CD4-positive, alpha-beta T cell (primary cell): Measurements from ENCODE around the gene MAGOHB. TPM values are rescaled to one million over a fixed set of nuclear protein-coding genes. Genes with fewer than 3 reads are reported as not detected.
A peak's percentile ranks its signal among the peaks of the same experiment; 100 is the strongest.
"Not testable (repeated sequence)": the region's sequence is repeated elsewhere in the genome, so short reads cannot be mapped to it uniquely, and the experiment has no call there.

Source experiments
- ATAC-seq: fragments of 200-7000 bp; cut with Tn5 transposase; one replicate; pipeline ENCODE4 v1.10.0; 2022; ENCODE audit warnings: mild to moderate bottlenecking; ENCODE audit not compliant: poor library complexity
- CTCF ChIA-PET: fragments of 350-600 bp; sonication (Branson Sonifier 250); formaldehyde crosslinking; loops from one replicate; lab custom pipeline; 2021; ENCODE audit warnings: antibody characterized with exemption, inconsistent platforms; lab: Charles Lee
- POLR2A ChIA-PET: fragments of 350-600 bp; sonication (Branson Sonifier 250); formaldehyde crosslinking; loops from one replicate; lab custom pipeline; 2021; ENCODE audit warnings: antibody characterized with exemption, inconsistent platforms; lab: Charles Lee
- DNase-seq, 14 experiments: peaks; one replicate each; pipeline ENCODE4 v3.0.0-alpha.2; 2013 to 2020; ENCODE audit warnings: mixed read lengths in 2 of 14
- H3K27ac ChIP-seq, 2 donors: one replicate each; pipeline versions ENCODE4 v1.5.1 to v1.7.0; 2013; ENCODE audit warnings: low read length in 2 of 2, low read depth in 1 of 2, mild to moderate bottlenecking in 1 of 2
- H3K27me3 ChIP-seq, 2 experiments: 1 replicate in 1 of 2; 2 replicates in 1 of 2; pipeline versions ENCODE4 v1.6.1 to v1.7.0; 2013; ENCODE audit warnings: low read length in 2 of 2, control low read depth in 1 of 2, mild to moderate bottlenecking in 1 of 2, moderate library complexity in 1 of 2; ENCODE audit not compliant: insufficient read depth in 2 of 2, control insufficient read depth in 1 of 2
- H3K36me3 ChIP-seq: one replicate; pipeline ENCODE4 v1.6.1; 2013; ENCODE audit warnings: low read length, control low read depth; ENCODE audit not compliant: insufficient read depth
- H3K4me1 ChIP-seq: one replicate; pipeline ENCODE4 v1.6.1; 2013; ENCODE audit warnings: low read length, control low read depth; ENCODE audit not compliant: insufficient read depth
- H3K4me3 ChIP-seq: one replicate; pipeline ENCODE4 v1.5.1; 2013; ENCODE audit warnings: mild to moderate bottlenecking, low read length, moderate library complexity
- H3K9me3 ChIP-seq, 2 experiments: 1 replicate in 1 of 2; 2 replicates in 1 of 2; pipeline versions ENCODE4 v1.6.1 to v1.7.0; 2013; ENCODE audit warnings: low read length in 2 of 2, mild to moderate bottlenecking in 2 of 2, control low read depth in 1 of 2, moderate library complexity in 1 of 2; ENCODE audit not compliant: control insufficient read depth in 1 of 2, insufficient read depth in 1 of 2
- H3K27ac Mint-ChIP-seq: one replicate; pipeline ENCODE4 v1.8.0; 2020; ENCODE audit warnings: mixed read lengths
- H3K27me3 Mint-ChIP-seq: one replicate; pipeline ENCODE4 v1.8.0; 2021; ENCODE audit warnings: mixed read lengths
- H3K36me3 Mint-ChIP-seq: one replicate; pipeline ENCODE4 v1.8.0; 2021; ENCODE audit warnings: low read depth, mixed read lengths
- H3K4me1 Mint-ChIP-seq: one replicate; pipeline ENCODE4 v1.8.0; 2021; ENCODE audit warnings: low read depth, mixed read lengths
- H3K4me3 Mint-ChIP-seq: one replicate; pipeline ENCODE4 v1.8.0; 2020; ENCODE audit warnings: mild to moderate bottlenecking, mixed read lengths
- H3K9me3 Mint-ChIP-seq: one replicate; pipeline ENCODE4 v1.8.0; 2020; ENCODE audit warnings: mixed read lengths
- intact Hi-C, 2 experiments: fragments of 100-400 bp; cut with DNase I in 1 of 2; cut with micrococcal nuclease in 1 of 2; formaldehyde crosslinking; loops; one replicate each; pipeline versions ENCODE4 v1.15.1 to v1.9.0; 2023 to 2025; cut with DNase I, micrococcal nuclease
- total RNA-seq, 174 experiments: library from RNA in 2 of 174; stranded (reverse) in 2 of 174; gene quantifications; one replicate each; pipeline ENCODE4 v1.2.3 and lab custom pipeline; 2021 to 2026
- TF ChIP-seq, protein P1 (sequence below): fragments of 200-600 bp; IDR thresholded peaks from one replicate; pipeline ENCODE4 v1.8.0; 2022; ENCODE audit warnings: antibody characterized with exemption, mild to moderate bottlenecking

The MAGOHB gene
- total RNA-seq, 2 experiments from 2014 or later = 7.5 to 7.7 TPM

DNA sequence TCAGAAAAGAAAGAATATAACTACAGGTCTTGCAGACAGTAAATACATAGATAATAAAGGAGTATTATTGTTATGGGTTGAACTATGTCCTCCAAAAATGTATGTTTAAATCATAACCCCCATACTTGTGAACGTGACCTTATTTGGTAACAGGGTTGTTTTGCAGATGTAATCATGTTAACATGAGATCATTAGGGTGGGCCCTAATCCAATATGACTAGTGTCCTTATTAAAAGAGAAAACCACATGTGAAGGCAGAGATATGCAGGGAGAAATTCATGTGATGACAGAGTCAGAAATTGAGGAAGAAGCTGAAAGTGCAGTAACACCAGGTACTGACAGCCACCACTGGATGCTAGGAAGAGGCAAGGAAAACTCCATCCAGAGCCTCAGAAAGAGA is 29.0 kb downstream of the MAGOHB start:
- no peaks in the 10 kb centered on the region for H3K9me3 ChIP-seq
- no peaks in the 10 kb centered on the region for H3K4me1 Mint-ChIP-seq
- H3K9me3 Mint-ChIP-seq = peaks cover 3% of the 10 kb centered on the region
- CTCF ChIA-PET = interaction anchor here (0.6 kb wide), 1 partner anchor 18 kb away, joined by 3 read pairs; no protein-coding TSS in a partner anchor
- no peaks in the 10 kb centered on the region for H3K27me3 Mint-ChIP-seq
- intact Hi-C loops = no loop called here
- no peak overlapping the region for H3K4me3 Mint-ChIP-seq
- peaks cover 44% of the 10 kb centered on the region for H3K36me3 Mint-ChIP-seq
- no peak overlapping the region for H3K27ac Mint-ChIP-seq
- H3K27ac ChIP-seq = no peak overlapping the region
- no peaks in the 10 kb centered on the region for H3K4me1 ChIP-seq
- TF ChIP-seq, protein P1, sequence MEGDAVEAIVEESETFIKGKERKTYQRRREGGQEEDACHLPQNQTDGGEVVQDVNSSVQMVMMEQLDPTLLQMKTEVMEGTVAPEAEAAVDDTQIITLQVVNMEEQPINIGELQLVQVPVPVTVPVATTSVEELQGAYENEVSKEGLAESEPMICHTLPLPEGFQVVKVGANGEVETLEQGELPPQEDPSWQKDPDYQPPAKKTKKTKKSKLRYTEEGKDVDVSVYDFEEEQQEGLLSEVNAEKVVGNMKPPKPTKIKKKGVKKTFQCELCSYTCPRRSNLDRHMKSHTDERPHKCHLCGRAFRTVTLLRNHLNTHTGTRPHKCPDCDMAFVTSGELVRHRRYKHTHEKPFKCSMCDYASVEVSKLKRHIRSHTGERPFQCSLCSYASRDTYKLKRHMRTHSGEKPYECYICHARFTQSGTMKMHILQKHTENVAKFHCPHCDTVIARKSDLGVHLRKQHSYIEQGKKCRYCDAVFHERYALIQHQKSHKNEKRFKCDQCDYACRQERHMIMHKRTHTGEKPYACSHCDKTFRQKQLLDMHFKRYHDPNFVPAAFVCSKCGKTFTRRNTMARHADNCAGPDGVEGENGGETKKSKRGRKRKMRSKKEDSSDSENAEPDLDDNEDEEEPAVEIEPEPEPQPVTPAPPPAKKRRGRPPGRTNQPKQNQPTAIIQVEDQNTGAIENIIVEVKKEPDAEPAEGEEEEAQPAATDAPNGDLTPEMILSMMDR = no peak
- no peaks in the 10 kb centered on the region for H3K36me3 ChIP-seq
- POLR2A ChIA-PET = interaction anchor here (0.7 kb wide), 1 partner anchor 8 kb away, joined by 4 read pairs; no protein-coding TSS in a partner anchor
- DNase-seq = no peak
- no peaks in the 10 kb centered on the region for H3K27me3 ChIP-seq
- H3K4me3 ChIP-seq = no peak overlapping the region
- ATAC-seq = no peak

DNA sequence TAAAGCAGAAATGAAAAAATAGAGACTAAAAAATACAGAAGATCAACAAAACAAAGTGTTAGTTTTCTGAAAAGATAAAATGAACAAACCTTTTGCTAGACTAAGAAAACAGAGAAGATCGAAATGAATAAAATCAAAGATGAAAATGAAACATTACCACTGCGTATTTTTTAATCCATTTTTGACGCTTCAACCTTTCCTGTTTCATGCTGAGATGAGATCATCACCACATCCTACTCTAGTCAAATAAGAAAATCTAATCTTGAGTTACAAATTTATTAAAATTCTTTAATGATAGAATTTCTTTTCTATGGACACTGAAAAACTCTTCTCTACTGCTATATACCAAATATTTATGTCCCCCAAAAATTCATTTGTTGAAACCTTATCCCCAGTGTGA is 30.7 kb downstream of the MAGOHB start:
- no peak overlapping the region for H3K4me3 Mint-ChIP-seq
- intact Hi-C loops = no loop called here
- ChIA-PET CTCF (no interaction called here), POLR2A (no interaction called here)
- Histone ChIP-seq H3K4me1 (no peaks in the 10 kb centered on the region), H3K4me3 (no peak overlapping the region), H3K27me3 (no peaks in the 10 kb centered on the region), H3K9me3 (no peaks in the 10 kb centered on the region), H3K27ac (no peak overlapping the region), H3K36me3 (no peaks in the 10 kb centered on the region)
- TF ChIP-seq, protein P1 = no peak
- H3K36me3 Mint-ChIP-seq = peaks cover 30% of the 10 kb centered on the region
- H3K4me1 Mint-ChIP-seq = no peaks in the 10 kb centered on the region
- no peaks in the 10 kb centered on the region for H3K27me3 Mint-ChIP-seq
- H3K27ac Mint-ChIP-seq = no peak overlapping the region
- ATAC-seq = no peak
- H3K9me3 Mint-ChIP-seq = peaks cover 3% of the 10 kb centered on the region
- DNase-seq = peak in 1 of 14 experiments; percentile 28

DNA sequence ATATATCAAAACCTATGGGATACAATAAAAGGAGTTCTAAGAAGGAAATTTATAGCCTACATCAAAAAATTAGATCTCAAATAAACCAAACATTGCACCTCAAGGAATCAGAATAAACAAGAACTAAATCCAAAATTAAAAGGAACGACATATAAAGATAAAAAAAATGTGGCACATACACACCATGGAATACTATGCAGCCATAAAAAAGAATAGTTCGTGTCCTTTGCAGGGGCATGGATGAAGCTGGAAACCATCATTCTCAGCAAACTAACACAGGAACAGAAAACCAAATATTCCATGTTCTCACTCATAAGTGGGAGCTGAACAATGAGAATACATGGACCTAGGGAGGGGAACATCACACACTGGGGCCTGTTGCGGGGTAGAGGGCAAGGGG is 31.3 kb downstream of the MAGOHB start:
- CTCF ChIA-PET, H3K36me3 ChIP-seq, H3K4me1 ChIP-seq, POLR2A ChIA-PET, H3K9me3 ChIP-seq, intact Hi-C loops, DNase-seq, H3K4me3 ChIP-seq, H3K9me3 Mint-ChIP-seq, H3K27ac Mint-ChIP-seq, ATAC-seq, H3K27me3 Mint-ChIP-seq, H3K27ac ChIP-seq, H3K4me1 Mint-ChIP-seq, H3K4me3 Mint-ChIP-seq, H3K27me3 ChIP-seq: not testable (repeated sequence)
- peaks cover 27% of the 10 kb centered on the region for H3K36me3 Mint-ChIP-seq

DNA sequence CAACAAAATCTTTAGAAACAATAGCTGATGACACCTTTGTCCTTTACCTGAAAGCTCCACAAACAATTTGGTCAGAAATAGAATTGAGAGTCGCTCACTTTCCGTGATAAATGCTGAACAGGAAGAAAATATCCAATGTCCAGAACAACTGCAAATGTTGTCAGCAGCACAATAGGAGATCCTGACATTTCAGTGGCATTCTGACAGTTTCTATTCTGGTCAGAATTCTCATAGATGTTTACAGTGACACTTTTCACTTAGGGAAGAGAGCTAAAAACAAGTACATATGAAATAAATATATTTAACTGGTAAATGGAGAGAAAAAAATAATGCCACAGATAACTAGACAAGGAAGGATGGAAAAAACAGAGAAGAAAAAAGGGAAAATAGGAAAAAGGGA is 39.1 kb downstream of the MAGOHB start:
- Histone ChIP-seq H3K27me3 (no peaks in the 10 kb centered on the region), H3K27ac (no peak overlapping the region), H3K36me3 (no peaks in the 10 kb centered on the region), H3K9me3 (no peaks in the 10 kb centered on the region), H3K4me3 (no peak overlapping the region), H3K4me1 (no peaks in the 10 kb centered on the region)
- intact Hi-C loops = no loop called here
- H3K4me3 Mint-ChIP-seq = no peak overlapping the region
- no peaks in the 10 kb centered on the region for H3K27me3 Mint-ChIP-seq
- TF ChIP-seq, protein P1 = no peak
- POLR2A ChIA-PET = no interaction called here
- H3K9me3 Mint-ChIP-seq = no peaks in the 10 kb centered on the region
- H3K27ac Mint-ChIP-seq = no peak overlapping the region
- no peaks in the 10 kb centered on the region for H3K4me1 Mint-ChIP-seq
- CTCF ChIA-PET = no interaction called here
- ATAC-seq = no peak
- no peaks in the 10 kb centered on the region for H3K36me3 Mint-ChIP-seq
- no peak for DNase-seq

DNA sequence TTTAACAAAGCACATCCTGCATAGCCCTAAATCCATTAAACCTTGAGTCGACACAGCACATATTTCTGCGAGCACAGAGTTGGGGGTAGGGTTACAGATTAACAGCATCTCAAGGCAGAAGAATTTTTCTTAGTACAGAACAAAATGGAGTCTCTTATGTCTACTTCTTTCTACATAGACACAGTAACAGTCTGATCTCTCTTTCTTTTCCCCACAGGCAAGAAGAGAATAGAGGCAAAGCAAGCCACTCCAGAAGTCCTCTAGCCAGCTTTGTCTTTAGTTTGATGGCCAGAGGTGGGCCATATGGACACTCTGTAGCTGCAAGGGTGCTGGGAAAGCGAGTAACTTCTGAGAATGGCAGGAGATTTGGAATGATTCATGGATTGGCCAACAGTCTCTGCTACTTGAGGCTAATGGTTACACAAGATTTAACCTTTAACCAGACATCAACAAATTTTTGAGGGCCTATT is 41.4 kb downstream of the MAGOHB start:
- DNase-seq, H3K4me1 Mint-ChIP-seq, intact Hi-C loops, H3K27me3 Mint-ChIP-seq, H3K27ac Mint-ChIP-seq, H3K9me3 ChIP-seq, H3K27me3 ChIP-seq, H3K4me3 ChIP-seq, H3K36me3 Mint-ChIP-seq, H3K4me1 ChIP-seq, CTCF ChIA-PET, POLR2A ChIA-PET, ATAC-seq, H3K36me3 ChIP-seq, H3K27ac ChIP-seq, H3K9me3 Mint-ChIP-seq, H3K4me3 Mint-ChIP-seq: not testable (repeated sequence)
